Stimulated activated CD4-positive, alpha-beta T cell treated with anti-CD3 and anti-CD28 coated beads, TNF-alpha, amount 100 ng/mL, for 48 hours (primary cell): ENCODE measurements around the gene PRMT2.
"Not testable (repeated sequence)": the region's sequence is repeated elsewhere in the genome, so short reads cannot be mapped to it uniquely, and the experiment has no call there.

ENCODE experiments used
- DNase-seq, 3 donors: peaks; one replicate each; pipeline ENCODE4 v3.0.0-alpha.2; 2020; ENCODE audit warnings: low read depth in 3 of 3

PRMT2 gene

GRCh38 chr21:46668381-46668780 lies 32.9 kb downstream of the PRMT2 start:
- no peak for DNase-seq

- DNase-seq = not testable (repeated sequence)
Observed at GRCh38 chr21:46668904-46669303, 33.4 kb downstream of the PRMT2 start.

GRCh38 chr21:46674430-46675007 lies 39.0 kb downstream of the PRMT2 start:
- DNase-seq = no peak

GRCh38 chr21:46675595-46676280 lies 40.3 kb downstream of the PRMT2 start:
- no peak for DNase-seq

GRCh38 chr21:46676542-46676941 lies 41.1 kb downstream of the PRMT2 start:
- not testable (repeated sequence) for DNase-seq

GRCh38 chr21:46681593-46681992 lies 46.1 kb downstream of the PRMT2 start:
- not testable (repeated sequence) for DNase-seq

GRCh38 chr21:46698652-46699051 lies 63.2 kb downstream of the PRMT2 start:
- DNase-seq = not testable (repeated sequence)

- DNase-seq = not testable (repeated sequence)
Observed at GRCh38 chr21:46699104-46699503, 63.6 kb downstream of the PRMT2 start.
